ENCODE results near the gene SERPINB4. TPM values are rescaled to one million over a fixed set of nuclear protein-coding genes. Genes with fewer than 3 reads are reported as not detected.
"Not testable (repeated sequence)": the region's sequence is repeated elsewhere in the genome, so short reads cannot be mapped to it uniquely, and the experiment has no call there.

SERPINB4 gene
- total RNA-seq, 2 donors from 2014 or later = 0.51 to 1.1 TPM

- intact Hi-C loops (cut with DNase I) = no loop called here
- H3K27ac ChIP-seq = no peak overlapping the region
- H3K36me3 ChIP-seq = no peaks in the 10 kb centered on the region
- no peak overlapping the region for H3K4me3 ChIP-seq
- no peaks in the 10 kb centered on the region for H3K9me3 ChIP-seq
- no peaks in the 10 kb centered on the region for H3K4me1 ChIP-seq (replicated peaks)
- TF ChIP-seq POLR2AphosphoS5 (IDR thresholded peaks at IDR 0.05) (no peak), CTCF (IDR thresholded peaks at IDR 0.05) (no peak), POLR2A (IDR thresholded peaks at IDR 0.05) (no peak)
- no peaks in the 10 kb centered on the region for H3K27me3 ChIP-seq (replicated peaks; ENCODE audit: insufficient read depth)
- no peak for DNase-seq (ENCODE audit: low spot score)
Observed at GRCh38 chr18:63646936-63647335, 2.9 kb upstream of the SERPINB4 start.

GRCh38 chr18:63644694-63645093, 638 bp upstream of the SERPINB4 start:
- WGBS = 96% methylated on average over 1 of the region's 1 CpG

GRCh38 chr18:63642668-63643356, 1.2 kb downstream of the SERPINB4 start:
- H3K9me3 ChIP-seq; DNase-seq (ENCODE audit: low spot score); H3K4me1 ChIP-seq (replicated peaks); H3K4me3 ChIP-seq; H3K27me3 ChIP-seq (replicated peaks; ENCODE audit: insufficient read depth); H3K36me3 ChIP-seq; H3K27ac ChIP-seq; intact Hi-C loops (cut with DNase I): not testable (repeated sequence)
- WGBS = 92% methylated on average over 4 of the region's 4 CpGs

More at GRCh38 chr18:63644694-63645093, 638 bp upstream of the SERPINB4 start:
- intact Hi-C loops (cut with DNase I); H3K4me1 ChIP-seq (replicated peaks); H3K27ac ChIP-seq; DNase-seq (ENCODE audit: low spot score); H3K4me3 ChIP-seq; H3K9me3 ChIP-seq; H3K36me3 ChIP-seq; H3K27me3 ChIP-seq (replicated peaks; ENCODE audit: insufficient read depth): not testable (repeated sequence)

GRCh38 chr18:63641157-63641680, 2.8 kb downstream of the SERPINB4 start:
- 88% methylated on average over 4 of the region's 4 CpGs for WGBS
- H3K9me3 ChIP-seq; H3K4me1 ChIP-seq (replicated peaks); DNase-seq (ENCODE audit: low spot score); intact Hi-C loops (cut with DNase I); H3K27me3 ChIP-seq (replicated peaks; ENCODE audit: insufficient read depth); H3K4me3 ChIP-seq; H3K36me3 ChIP-seq; H3K27ac ChIP-seq: not testable (repeated sequence)

GRCh38 chr18:63637703-63638102, 6.4 kb downstream of the SERPINB4 start:
- H3K27ac ChIP-seq = no peak overlapping the region
- H3K9me3 ChIP-seq = no peaks in the 10 kb centered on the region
- H3K36me3 ChIP-seq = no peaks in the 10 kb centered on the region
- 90% methylated on average over 6 of the region's 6 CpGs for WGBS
- H3K27me3 ChIP-seq (replicated peaks; ENCODE audit: insufficient read depth) = no peaks in the 10 kb centered on the region
- TF ChIP-seq POLR2AphosphoS5 (IDR thresholded peaks at IDR 0.05) (no peak), CTCF (IDR thresholded peaks at IDR 0.05) (no peak), POLR2A (IDR thresholded peaks at IDR 0.05) (no peak)
- intact Hi-C loops (cut with DNase I) = no loop called here
- DNase-seq (ENCODE audit: low spot score) = no peak
- H3K4me3 ChIP-seq = no peak overlapping the region
- no peaks in the 10 kb centered on the region for H3K4me1 ChIP-seq (replicated peaks)

GRCh38 chr18:63627819-63628218, 16.2 kb downstream of the SERPINB4 start:
- no peak overlapping the region for H3K4me3 ChIP-seq

More at GRCh38 chr18:63627819-63628218, 16.2 kb downstream of the SERPINB4 start:
- H3K27ac ChIP-seq = no peak overlapping the region
- no peaks in the 10 kb centered on the region for H3K9me3 ChIP-seq
- no peaks in the 10 kb centered on the region for H3K36me3 ChIP-seq
- H3K4me1 ChIP-seq (replicated peaks) = no peaks in the 10 kb centered on the region
- DNase-seq (ENCODE audit: low spot score) = no peak
- intact Hi-C loops (cut with DNase I) = no loop called here
- H3K27me3 ChIP-seq (replicated peaks; ENCODE audit: insufficient read depth) = no peaks in the 10 kb centered on the region
- TF ChIP-seq POLR2A (IDR thresholded peaks at IDR 0.05) = no peak
- no peak for TF ChIP-seq CTCF (IDR thresholded peaks at IDR 0.05)
- no peak for TF ChIP-seq POLR2AphosphoS5 (IDR thresholded peaks at IDR 0.05)
